ENCODE data around the gene KIT. TPM values are rescaled to one million over a fixed set of nuclear protein-coding genes. Genes with fewer than 3 reads are reported as not detected.

Gene KIT
- total and polyA plus RNA-seq, 2 of the 4 experiments (the other 2 are of a cell fraction): 3.3 to 5.9 TPM

GRCh38 chr4:54664400-54664799, 6.6 kb downstream of the KIT start:
- Histone ChIP-seq H2BK20ac (ENCODE audit: low read depth, low read length) (no peak overlapping the region), H3K4ac (ENCODE audit: low read depth, low read length) (no peak overlapping the region), H2BK120ac (ENCODE audit: low read depth, low read length) (no peak overlapping the region), H4K5ac (ENCODE audit: low read depth, low read length) (no peak overlapping the region), H4K20me1 (ENCODE audit: insufficient read depth, low read length) (peaks cover 4% of the 10 kb centered on the region; the same call in 1 of the 2 replicates), H3K9ac (ENCODE audit: low read depth, low read length) (no peak overlapping the region), H3K4me2 (ENCODE audit: low read depth, low read length) (no peak overlapping the region), H3K18ac (ENCODE audit: low read depth, low read length) (no peak overlapping the region), H4K8ac (ENCODE audit: low read depth in 2 of 2, low read length in 2 of 2) (no peak overlapping the region), H3K27ac (ENCODE audit: insufficient read depth, low read length) (no peak overlapping the region), H3K14ac (replicated peaks; ENCODE audit: low read depth, low read length) (no peak overlapping the region), H4K91ac (ENCODE audit: insufficient read depth, low read depth, low read length) (no peak overlapping the region), H3K36me3 (ENCODE audit: control insufficient read depth, insufficient read depth, low read length) (no peaks in the 10 kb centered on the region), H3K79me1 (ENCODE audit: low read depth in 1 of 2, low read length in 2 of 2) (peaks cover 18 to 44% of the 10 kb centered on the region in 2 experiments), H2BK5ac (ENCODE audit: low read depth, low read length, poor library complexity, severe bottlenecking) (no peak overlapping the region), H3K56ac (ENCODE audit: extremely low read depth, insufficient read depth, low read length) (no peak overlapping the region), H2AK9ac (replicated peaks; ENCODE audit: low read depth, low read length, poor library complexity) (no peak overlapping the region), H2AK5ac (ENCODE audit: low read depth, low read length) (no peak overlapping the region), H2BK15ac (ENCODE audit: low read depth, low read length) (no peak overlapping the region), H3K23ac (ENCODE audit: low read depth, low read length) (no peak overlapping the region), H3K9me3 (ENCODE audit: control insufficient read depth, insufficient read depth, low read length) (no peaks in the 10 kb centered on the region), H3K9me1 (ENCODE audit: insufficient read depth, low read length) (peaks cover 7% of the 10 kb centered on the region), H3K4me3 (ENCODE audit: insufficient read depth, low read depth, low read length) (no peak overlapping the region), H3K4me1 (ENCODE audit: control insufficient read depth, insufficient read depth, low read length) (peaks cover 17% of the 10 kb centered on the region), H3K27me3 (ENCODE audit: control insufficient read depth, insufficient read depth, low read length) (no peaks in the 10 kb centered on the region), H2AFZ (replicated peaks; ENCODE audit: low read length, poor library complexity) (no peak overlapping the region)
- dilution Hi-C loops (cut with HindIII; ENCODE audit: low sequenced_read_pairs, unreplicated experiment) (no loop called here), intact Hi-C loops (cut with micrococcal nuclease) (loop anchor here (5.0 kb wide), 1 partner anchor 282 kb away; no protein-coding TSS in a partner anchor), in situ Hi-C loops (cut with MboI; ENCODE audit: low sequenced_read_pairs) (no loop called here)
- DNase-seq: no peak
- ChIA-PET POLR2A (ENCODE audit: unreplicated experiment) (no interaction called here), CTCF (no interaction called here)
- TF ChIP-seq FOS (IDR thresholded peaks at IDR 0.05; ENCODE audit: low read depth, low read length) (no peak), MAZ (IDR thresholded peaks at IDR 0.05; ENCODE audit: borderline replicate concordance, low read depth, low read length) (no peak), MXI1 (IDR thresholded peaks at IDR 0.05; ENCODE audit: borderline replicate concordance, low read depth, low read length) (no peak), RCOR1 (IDR thresholded peaks at IDR 0.05; ENCODE audit: insufficient replicate concordance, low read length) (no peak), RAD21 (IDR thresholded peaks at IDR 0.05; ENCODE audit: low read length) (no peak), SMC3 (IDR thresholded peaks at IDR 0.05; ENCODE audit: low read depth, low read length) (no peak), ELK1 (IDR thresholded peaks at IDR 0.05; ENCODE audit: borderline replicate concordance, low read depth, low read length) (no peak), RFX5 (IDR thresholded peaks at IDR 0.05; ENCODE audit: low read depth, low read length) (no peak), CEBPB (IDR thresholded peaks at IDR 0.05; ENCODE audit: low read depth, low read length) (no peak), BHLHE40 (IDR thresholded peaks at IDR 0.05; ENCODE audit: low read depth, low read length) (no peak), POLR2A (IDR thresholded peaks at IDR 0.05; ENCODE audit: low read depth, low read length) (no peak), CTCF (conservative IDR thresholded peaks at IDR 0.05; ENCODE audit: low read depth, low read length) (no peak), MAFK (IDR thresholded peaks at IDR 0.05; ENCODE audit: low read depth, low read length) (no peak), NFE2L2 (IDR thresholded peaks at IDR 0.05; ENCODE audit: low read depth, low read length) (no peak), USF2 (IDR thresholded peaks at IDR 0.05; ENCODE audit: low read depth, low read length) (no peak), CHD1 (IDR thresholded peaks at IDR 0.05; ENCODE audit: low read depth, low read length) (no peak)
- WGBS, 2 experiments (ENCODE audit: extremely low coverage in 2 of 2, insufficient read length in 1 of 2): no CpG with 5 or more reads among the region's 6 CpGs
- ATAC-seq (ENCODE audit: low read depth): no peak
- no TSS peak for BruUV-seq (replicated peaks)

All from IMR-90 (cell line).